T-helper 2 cell treated with Interferon-gamma antibody and Interleukin-4, amounts not matched to agents 100 ng/mL and 5 ng/mL, for 36 hours (primary cell): ENCODE data around the gene TMEM270. TPM values are rescaled to one million over a fixed set of nuclear protein-coding genes. Genes with fewer than 3 reads are reported as not detected.

Source experiments
- intact Hi-C: fragments of 100-400 bp; cut with micrococcal nuclease; formaldehyde crosslinking; loops from one replicate; pipeline ENCODE4 v1.15.1; 2023
- total RNA-seq: library from RNA; stranded (reverse); gene quantifications from 2 replicates; pipeline ENCODE4 v1.2.3, GENCODE V29; 2022

The TMEM270 gene
- total RNA-seq, 1 donor from 2014 or later, result not detected

DNA sequence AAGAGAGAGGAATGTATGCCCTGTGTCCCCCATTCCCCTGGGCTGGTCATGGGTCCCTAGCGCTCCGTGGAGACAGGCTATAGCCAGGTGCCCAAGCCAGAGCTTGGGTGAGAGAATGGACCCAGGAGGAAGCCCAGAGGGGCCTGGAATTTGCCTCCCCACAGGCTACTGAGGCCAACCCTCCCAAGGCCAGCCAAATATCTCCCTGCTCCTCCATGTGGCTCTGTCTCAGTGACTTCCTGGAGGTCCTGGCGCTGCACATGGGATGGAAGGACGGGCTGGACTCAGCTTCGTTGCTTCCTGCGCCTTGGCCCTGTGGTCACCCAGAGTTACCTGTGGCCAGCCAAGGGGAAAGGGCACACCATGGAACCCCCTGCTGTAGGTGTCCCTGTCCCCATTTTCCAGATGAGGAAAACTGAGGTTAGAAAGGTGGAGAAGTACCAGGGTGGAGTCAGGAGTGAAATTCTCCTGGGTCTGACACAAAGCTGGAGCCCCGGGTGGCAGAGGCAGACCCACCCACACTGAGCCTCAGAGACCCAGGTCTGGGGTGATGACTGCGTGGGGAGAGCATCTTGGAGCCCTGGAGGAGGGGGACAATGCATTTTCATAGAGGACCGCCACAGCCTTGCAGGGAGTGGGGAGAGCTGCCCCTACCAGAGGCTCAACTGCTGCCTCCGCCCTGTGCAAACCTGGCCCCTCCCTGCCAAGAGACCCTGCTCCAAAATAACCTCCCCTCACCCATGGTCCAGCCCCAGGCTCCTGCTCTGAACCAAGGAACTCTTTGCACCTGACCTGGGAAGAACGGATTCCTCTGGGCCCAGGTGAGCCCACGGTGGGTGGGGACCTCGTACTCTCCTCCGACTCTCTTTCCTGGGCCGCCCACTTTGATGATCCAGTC lies 42.6 kb downstream of the TMEM270 start:
- intact Hi-C loops, result no loop called here

DNA sequence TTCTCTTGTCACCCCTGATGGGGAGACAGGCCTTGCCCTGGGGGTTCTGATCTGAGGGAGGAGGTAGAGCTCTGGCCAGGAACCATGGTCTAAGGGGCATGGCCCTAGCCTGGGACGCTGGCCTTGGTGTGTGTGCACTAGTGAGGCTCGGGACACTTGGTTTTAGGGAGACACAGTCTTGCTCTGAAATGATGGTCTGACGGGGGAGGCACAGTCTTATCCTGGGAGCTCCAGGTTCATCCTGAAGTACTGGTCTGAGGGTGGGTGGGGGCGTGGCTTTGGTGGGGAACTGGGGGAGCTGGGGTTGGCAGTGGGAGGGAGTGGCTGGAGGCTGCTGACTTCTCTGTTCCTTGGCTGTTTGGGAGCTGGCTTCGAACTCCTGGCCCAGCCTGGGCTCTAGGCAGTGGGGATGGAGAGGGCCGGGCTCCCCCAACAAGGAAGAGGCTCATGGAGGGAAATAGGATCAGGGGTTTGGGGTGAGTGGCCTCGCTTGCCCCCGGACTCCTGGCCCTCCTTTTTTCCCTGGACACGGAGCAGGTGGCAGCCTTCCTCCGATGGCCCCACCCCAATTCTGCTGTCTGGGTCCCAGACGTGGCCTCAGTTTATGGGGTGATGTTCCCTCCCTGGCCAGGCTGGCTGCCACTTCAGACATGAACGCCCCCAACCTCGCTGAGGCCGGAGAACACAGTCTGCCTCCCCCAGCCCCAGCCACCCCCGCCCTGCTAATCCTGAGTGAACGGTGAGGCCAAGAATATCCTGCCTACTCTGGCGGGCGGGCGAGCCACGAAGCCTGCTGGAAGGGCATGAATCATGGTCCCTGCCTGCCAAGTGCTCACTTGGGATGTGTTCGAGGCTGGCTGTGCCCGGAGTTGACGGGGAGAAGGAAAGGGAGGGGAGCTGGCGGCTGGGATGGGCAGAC lies 43.5 kb downstream of the TMEM270 start:
- intact Hi-C loops, result no loop called here

DNA sequence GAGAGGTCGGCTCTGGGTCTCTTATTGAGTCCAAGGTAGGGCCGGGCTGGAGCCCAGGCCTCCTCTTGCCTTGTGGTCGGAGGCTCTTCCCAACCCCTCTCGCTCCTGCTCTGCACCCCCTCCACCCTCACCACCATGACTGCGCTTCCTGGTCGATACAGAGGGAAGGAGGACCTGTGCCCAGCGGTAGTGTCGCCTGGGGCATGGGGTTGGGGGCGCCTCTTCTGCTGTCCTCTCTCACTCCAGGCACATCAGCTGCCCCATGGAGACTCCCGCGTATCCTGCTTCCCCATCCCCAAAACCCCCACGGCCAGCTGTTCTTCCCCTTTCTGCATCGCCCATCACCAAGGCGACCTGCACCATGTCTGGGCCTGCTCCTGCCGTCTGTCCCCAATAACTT lies 44.4 kb downstream of the TMEM270 start:
- intact Hi-C loops, result no loop called here

DNA sequence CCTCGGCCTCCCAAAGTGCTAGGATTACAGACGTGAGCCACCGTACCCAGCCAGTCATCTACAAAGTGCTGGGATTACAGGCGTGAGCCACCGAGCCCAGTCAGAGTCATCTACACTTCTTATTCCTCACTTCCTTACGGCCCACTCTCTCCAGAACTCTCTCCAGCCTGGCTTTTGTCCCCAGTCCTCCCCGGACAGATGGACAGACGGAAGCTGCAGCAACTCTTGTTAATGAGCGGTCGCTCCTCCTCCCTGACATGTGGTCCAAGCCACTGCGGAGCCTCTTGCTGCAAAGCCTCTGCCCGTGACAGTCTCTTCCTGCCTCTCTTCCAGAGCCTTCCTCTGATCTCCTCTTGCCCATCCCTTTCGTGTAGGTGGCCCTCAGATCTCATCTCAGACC lies 45.9 kb downstream of the TMEM270 start:
- intact Hi-C loops, result no loop called here

DNA sequence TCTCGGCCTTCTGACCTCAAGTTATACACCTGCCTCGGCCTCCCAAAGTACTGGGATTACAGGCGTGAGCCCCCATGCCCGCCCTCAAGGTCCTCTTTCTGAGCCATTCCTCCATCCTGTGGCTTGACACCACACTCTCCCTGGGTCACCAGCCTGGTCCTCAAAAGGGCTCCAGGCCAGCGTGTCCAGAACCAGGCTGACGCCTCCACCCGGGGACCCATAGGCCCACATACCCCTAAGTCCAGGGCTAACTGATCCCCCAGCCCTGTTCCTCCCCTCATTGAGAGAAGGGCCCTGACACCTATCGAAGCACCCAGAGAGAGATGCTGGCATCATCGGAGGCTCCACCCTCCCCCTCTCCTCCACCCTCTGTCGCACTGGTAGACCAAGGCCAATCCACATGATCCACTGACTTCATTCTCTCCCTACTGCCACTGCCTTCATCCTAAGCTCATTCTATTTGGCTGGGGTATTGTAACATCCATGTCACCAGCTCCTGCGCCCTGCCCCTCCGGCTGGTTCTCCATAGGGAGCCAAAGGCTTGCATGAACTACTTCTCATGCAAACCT lies 46.7 kb downstream of the TMEM270 start:
- intact Hi-C loops, result no loop called here

DNA sequence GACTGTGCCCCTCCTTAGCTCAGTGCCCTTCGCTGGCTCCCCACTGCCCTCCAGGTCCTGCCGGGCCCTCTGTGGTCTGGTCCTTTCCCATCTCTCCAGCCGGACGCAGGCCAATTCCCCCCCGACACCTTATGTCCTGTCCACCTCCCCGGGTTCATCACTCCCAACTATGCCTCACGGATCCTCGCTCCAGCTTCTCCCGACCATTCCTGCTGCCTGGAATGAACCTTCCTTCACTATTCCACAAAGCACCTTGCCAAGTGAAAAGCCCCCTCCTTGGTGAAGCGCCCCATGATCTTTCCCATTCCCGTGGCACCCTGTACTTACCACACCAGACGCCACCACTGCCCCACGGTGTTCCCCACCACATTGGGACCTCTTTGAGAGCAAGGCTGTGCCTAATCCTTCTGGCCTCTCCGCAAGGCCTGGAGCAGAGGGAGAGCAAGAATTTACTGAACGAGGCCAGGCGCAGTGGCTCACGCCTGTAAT lies 47.2 kb downstream of the TMEM270 start:
- intact Hi-C loops, result no loop called here

DNA sequence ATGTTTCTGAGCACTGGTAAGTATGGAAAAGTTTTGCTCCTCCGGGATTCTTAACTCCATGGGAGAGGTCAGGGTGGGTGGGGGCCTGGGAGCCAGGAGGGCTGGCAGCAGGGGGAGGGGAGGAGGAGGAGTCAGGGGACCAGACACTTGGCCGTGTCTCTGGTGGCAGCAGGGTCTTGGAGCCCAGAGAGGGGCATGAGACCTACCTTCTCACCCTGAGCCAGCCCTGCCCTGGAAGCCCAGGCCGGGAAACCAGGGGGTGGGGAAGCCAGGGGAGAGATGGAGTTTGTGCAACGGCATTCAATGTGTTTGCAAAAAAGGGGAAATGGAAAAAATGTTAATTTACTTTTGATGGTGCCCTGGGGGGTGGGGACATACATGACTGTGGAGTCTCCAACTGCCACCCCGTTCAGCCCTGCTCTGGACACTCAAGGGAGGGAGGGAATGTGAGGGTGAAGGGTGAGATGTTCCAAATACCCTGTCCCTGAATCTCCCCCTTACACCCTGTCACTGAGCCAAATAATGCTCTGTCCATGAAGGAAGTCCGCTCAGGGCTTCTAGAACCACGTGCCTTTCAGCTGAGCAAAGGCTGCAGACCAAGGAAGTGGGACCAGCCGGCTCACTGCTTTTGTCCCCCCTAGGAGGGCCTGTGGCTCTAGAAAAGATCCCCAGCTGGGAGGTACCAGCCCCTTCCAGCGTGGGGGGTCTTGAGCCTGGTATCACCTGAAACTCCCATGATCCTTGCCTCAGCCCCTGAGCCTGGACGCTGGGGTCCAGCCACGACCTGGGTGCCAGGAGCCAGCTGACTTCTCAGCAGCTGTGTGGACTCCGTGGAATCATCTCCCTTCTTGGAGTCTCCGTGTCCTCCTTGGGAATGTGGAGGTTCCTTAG lies 48.3 kb downstream of the TMEM270 start:
- intact Hi-C loops, result no loop called here

DNA sequence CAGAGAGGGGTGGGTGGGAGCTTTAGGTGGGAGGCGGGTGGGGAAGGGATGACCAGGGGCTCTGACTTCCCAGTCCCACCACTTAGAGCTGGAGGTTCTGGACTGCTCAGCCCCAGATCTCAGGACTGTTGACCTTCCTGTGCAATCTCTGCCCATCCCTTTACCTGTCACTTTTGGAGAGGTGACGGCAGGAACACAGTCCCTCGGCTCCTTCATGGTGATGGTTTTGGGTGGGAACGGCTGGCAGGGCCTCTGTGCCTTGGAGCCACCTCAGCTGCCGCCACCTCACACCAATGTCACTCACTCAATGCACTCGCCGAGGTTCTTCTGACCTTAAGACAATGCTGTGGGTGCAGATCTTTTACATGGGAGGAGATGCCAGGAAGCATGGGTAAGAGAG lies 49.0 kb downstream of the TMEM270 start:
- intact Hi-C loops, result no loop called here

DNA sequence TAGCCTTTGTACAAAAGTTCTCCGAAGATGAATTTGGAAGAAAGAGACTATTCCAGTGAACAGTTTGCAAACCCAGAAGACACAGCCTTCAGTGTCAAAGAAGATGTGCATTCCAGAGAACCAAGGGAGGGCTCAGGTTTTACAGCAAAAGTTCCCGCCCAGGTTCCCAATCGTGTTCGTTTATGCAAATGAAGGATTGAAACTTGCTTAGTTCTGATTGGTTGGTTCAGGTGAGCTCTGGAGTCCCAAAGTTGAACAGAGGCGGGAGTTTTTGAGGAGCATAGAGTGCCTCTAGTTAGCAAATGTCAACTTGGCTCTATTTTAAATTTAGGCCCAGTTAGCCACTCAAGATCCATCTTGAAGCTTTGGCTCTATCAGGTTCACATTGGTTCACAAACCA lies 51.3 kb downstream of the TMEM270 start:
- intact Hi-C loops, result no loop called here

Other genes starting within 250 kb of the TMEM270 start
- gene MLXIPL, start 236.6 kb upstream of the TMEM270 start, total RNA-seq, result not detected in 2 replicates
- gene VPS37D, start 193.3 kb upstream of the TMEM270 start, total RNA-seq, result 0.14 TPM in 1 of 2 replicates, not detected in the other
- gene DNAJC30, start 177.7 kb upstream of the TMEM270 start, total RNA-seq, result 7.5 and 8.5 TPM in 2 replicates
- gene BUD23, start 177.6 kb upstream of the TMEM270 start, total RNA-seq, result 64.3 and 66.8 TPM in 2 replicates
- gene STX1A, start 141.5 kb upstream of the TMEM270 start, total RNA-seq, result 8.7 and 10.0 TPM in 2 replicates
- gene ABHD11, start 122.4 kb upstream of the TMEM270 start, total RNA-seq, result 15.5 and 17.9 TPM in 2 replicates
- not detected in 2 replicates for gene CLDN3, start 90.9 kb upstream of the TMEM270 start, total RNA-seq
- not detected in 2 replicates for gene CLDN4, start 30.2 kb upstream of the TMEM270 start, total RNA-seq
- gene METTL27, start 18.6 kb upstream of the TMEM270 start, total RNA-seq, result 2.6 and 2.7 TPM in 2 replicates
- gene ELN, start 167.0 kb downstream of the TMEM270 start, total RNA-seq, result not detected in 2 replicates
- 19.5 and 24.9 TPM in 2 replicates for gene LIMK1, start 222.6 kb downstream of the TMEM270 start, total RNA-seq